Measurements from ENCODE around the gene SGK1. TPM values are rescaled to one million over a fixed set of nuclear protein-coding genes. Genes with fewer than 3 reads are reported as not detected.

SGK1 gene
- total RNA-seq, 1 experiment from 2014 or later: 7.8 TPM

- Mint-ChIP-seq H3K4me1 (peaks cover 10 to 13% of the 10 kb centered on the region in 2 experiments), H3K4me3 (no peak overlapping the region), H3K27ac (no peak overlapping the region), H3K36me3 (ENCODE audit: insufficient read depth in 1 of 3, low read depth in 3 of 3) (peaks cover 0 to 5% (median 2%) of the 10 kb centered on the region in 3 experiments; a peak in 4 of 7 replicates), H3K27me3 (ENCODE audit: low read depth) (no peaks in the 10 kb centered on the region), H3K9me3 (peaks cover 0 to 3% of the 10 kb centered on the region in 2 experiments; a peak in 3 of 5 replicates)
- no peak overlapping the region for H4K5ac ChIP-seq (ENCODE audit: insufficient read length, low read depth, low read length)
- H4K8ac ChIP-seq (replicated peaks; ENCODE audit: insufficient read length, low read depth, low read length): no peak overlapping the region
- H2BK120ac ChIP-seq (ENCODE audit: low read depth, low read length, poor library complexity, severe bottlenecking): no peak overlapping the region
- no peak overlapping the region for H3K4me2 ChIP-seq (ENCODE audit: insufficient read depth, insufficient read length, low read length)
- TF ChIP-seq CTCF (conservative IDR thresholded peaks at IDR 0.05): no peak
- H3K56ac ChIP-seq (ENCODE audit: insufficient read length, low read depth, low read length): no peak overlapping the region
- no peak overlapping the region for H3K9ac ChIP-seq (ENCODE audit: extremely low read depth, insufficient read length, low read length)
- H3K4me1 ChIP-seq (ENCODE audit: insufficient read depth, low read length): no peaks in the 10 kb centered on the region
- H2AK5ac ChIP-seq (ENCODE audit: insufficient read length, low read length): no peak overlapping the region
- no peak overlapping the region for H3K18ac ChIP-seq (ENCODE audit: insufficient read length, low read depth, low read length)
- H3K23me2 ChIP-seq (ENCODE audit: insufficient read length, low read depth, low read length, poor library complexity, severe bottlenecking): no peaks in the 10 kb centered on the region
- no peak overlapping the region for H3K27ac ChIP-seq (ENCODE audit: insufficient read length, low read depth, low read length)
- no peak overlapping the region for H4K91ac ChIP-seq (ENCODE audit: insufficient read length, low read depth, low read length)
- H2BK5ac ChIP-seq (ENCODE audit: insufficient read length, low read length): no peak overlapping the region
- DNase-seq: no peak
- H3K14ac ChIP-seq (ENCODE audit: insufficient read depth, low read length): no peak overlapping the region
- H3K4ac ChIP-seq (ENCODE audit: low read depth, low read length): no peak overlapping the region
- H3T11ph ChIP-seq (ENCODE audit: low read length): no peak overlapping the region
- H3K27me3 ChIP-seq (ENCODE audit: insufficient read depth, low read length): no peaks in the 10 kb centered on the region
- no peak overlapping the region for H3K23ac ChIP-seq (ENCODE audit: insufficient read length, low read depth, low read length)
- H3K79me1 ChIP-seq (ENCODE audit: insufficient read depth, low read depth, low read length, poor library complexity, severe bottlenecking): no peaks in the 10 kb centered on the region
- H2BK20ac ChIP-seq (ENCODE audit: low read depth, low read length, poor library complexity, severe bottlenecking): no peak overlapping the region
- H2BK12ac ChIP-seq (ENCODE audit: insufficient read length, low read depth, low read length): no peak overlapping the region
- no peaks in the 10 kb centered on the region for H4K20me1 ChIP-seq (ENCODE audit: control insufficient read depth, insufficient read depth, insufficient read length)
- H3K79me2 ChIP-seq (ENCODE audit: insufficient read depth, low read length): no peaks in the 10 kb centered on the region
- H3K9me3 ChIP-seq (ENCODE audit: control insufficient read depth, low read depth, low read length): no peaks in the 10 kb centered on the region
- whole genome bisulfite sequencing (ENCODE audit: extremely low coverage, insufficient read length, low lambda C conversion rate): no CpG with 5 or more reads among the region's 1 CpG
- no peak overlapping the region for H2AFZ ChIP-seq (ENCODE audit: low read length)
- H2BK15ac ChIP-seq (ENCODE audit: low read depth, low read length): no peak overlapping the region
Observed at GRCh38 chr6:134245706-134246105, 72.2 kb downstream of the SGK1 start.
